NCI-H524 treated with DMSO at 0.1 percent for 48 hours (cell line): Measurements from ENCODE around the gene NRROS.
"Not testable (repeated sequence)": the region's sequence is repeated elsewhere in the genome, so short reads cannot be mapped to it uniquely, and the experiment has no call there.

Source experiments
- DNase-seq: peaks from one replicate; lab custom pipeline; 2025; lab: John Stamatoyannopoulos, UW

Gene NRROS

GRCh38 chr3:196624907-196625306 is 14.6 kb upstream of the NRROS start:
- no peak for DNase-seq

DNA sequence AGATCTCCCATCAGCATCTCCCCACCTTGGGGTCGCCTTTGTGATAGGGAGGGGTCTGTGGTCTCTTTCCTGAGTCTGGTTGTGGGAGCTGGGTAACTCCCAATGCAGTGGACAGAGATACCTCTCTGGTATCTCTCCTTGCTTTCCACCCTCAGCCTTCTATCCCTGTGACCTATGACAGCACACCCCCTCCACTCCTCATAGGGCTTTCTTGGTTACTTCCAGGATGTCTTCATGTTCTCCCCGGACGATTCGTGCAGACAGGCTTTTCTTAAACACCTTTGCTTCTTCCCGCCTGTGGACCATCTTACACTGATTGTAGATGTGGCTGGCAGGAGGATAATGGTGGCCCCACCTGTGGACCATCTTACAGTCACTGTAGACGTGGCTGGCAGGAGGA is 14.2 kb upstream of the NRROS start:
- no peak for DNase-seq

GRCh38 chr3:196627918-196628231 is 11.6 kb upstream of the NRROS start:
- no peak for DNase-seq

DNA sequence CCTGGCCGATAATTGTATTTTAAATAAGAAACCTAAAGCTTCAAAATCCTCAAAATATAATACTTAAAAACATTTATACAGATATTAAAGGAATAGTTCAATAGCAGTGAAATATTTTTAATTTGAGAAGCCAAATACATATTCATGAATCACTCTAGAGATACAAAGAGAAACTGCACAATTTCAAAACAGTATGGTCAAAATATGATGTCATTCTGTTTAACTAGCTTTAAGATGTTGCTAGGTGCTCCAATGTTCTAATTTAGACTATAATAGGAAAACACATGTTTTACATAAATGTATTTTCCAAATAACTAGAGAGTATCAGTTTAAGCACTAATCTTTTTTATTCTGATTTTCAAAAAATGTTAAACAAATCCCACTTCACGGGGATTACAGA is 10.3 kb upstream of the NRROS start:
- no peak for DNase-seq

GRCh38 chr3:196631682-196632045 is 7.8 kb upstream of the NRROS start:
- no peak for DNase-seq

- peak; percentile 77 for DNase-seq
Measured at GRCh38 chr3:196632046-196632751, 7.3 kb upstream of the NRROS start.

DNA sequence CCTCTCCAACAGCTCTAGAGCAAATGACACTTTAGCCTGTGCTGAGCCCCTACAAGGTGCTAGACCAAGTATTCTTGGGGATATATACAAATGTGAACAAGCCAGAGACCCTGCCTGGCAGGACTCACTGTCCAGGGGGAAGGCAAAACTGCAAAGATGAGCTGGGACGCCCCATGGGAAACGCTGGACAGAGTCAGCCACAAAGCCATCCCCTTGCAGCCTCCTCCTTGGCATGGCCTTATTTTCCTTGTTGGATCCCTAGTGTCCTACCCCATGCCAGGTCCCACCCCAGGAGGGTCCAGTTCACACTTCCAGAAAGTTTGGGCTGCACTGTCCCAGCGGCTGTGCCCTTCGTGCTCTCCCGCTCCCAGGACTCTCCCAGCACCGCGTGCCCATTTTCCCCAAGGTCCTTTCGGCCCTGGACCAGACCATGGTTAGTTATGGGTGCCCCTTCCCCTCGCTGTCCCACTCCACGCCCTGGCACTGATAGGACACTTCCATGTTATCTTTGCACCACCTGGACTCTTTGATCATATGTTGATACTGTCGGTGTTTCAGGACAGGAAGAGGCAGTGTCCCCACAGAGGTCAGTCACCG is 5.8 kb upstream of the NRROS start:
- no peak for DNase-seq

DNA sequence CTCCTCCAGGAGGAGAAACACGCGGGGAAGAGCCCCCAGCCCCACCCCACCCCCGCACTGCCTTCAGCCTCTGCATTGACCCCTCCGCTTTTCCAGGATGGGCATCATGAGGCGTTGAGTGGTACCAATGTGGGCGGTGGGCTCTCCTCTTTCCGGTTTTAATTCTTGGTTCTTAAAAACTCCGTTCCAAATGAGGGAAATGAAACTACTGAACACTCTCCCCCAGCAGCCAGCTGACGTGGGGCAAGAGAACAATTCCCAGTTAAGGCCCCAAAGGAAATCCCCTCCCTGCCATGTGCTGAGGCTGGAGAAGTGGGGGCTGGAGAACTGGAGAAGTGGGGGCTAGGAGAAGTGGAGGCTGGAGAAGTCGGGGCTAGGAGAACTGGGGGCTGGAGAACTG is 5.3 kb upstream of the NRROS start:
- DNase-seq, result no peak

DNA sequence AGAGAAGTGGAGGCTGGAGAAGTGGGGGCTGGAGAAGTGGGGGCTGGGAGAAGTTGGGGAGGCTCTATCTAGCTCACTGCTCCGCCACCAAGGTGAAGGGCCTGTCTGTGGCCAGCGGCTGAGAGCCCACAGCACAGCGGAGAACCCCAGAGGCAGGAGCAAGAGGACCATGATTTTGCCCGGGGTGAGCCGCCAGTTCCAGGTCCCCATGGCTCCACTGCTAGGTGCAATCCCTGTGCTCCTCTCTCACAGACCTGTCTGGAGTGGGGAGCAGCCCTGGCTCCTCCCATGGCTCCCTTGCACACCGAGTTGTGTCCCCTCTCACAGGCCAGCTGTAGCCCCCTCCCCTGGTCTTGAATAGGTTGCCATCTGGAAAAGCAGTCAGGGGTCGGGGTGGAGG is 4.7 kb upstream of the NRROS start:
- DNase-seq, result no peak

- no peak for DNase-seq
Measured at GRCh38 chr3:196636369-196637349, 2.8 kb upstream of the NRROS start.

- DNase-seq, result not testable (repeated sequence)
Measured at GRCh38 chr3:196637941-196638340, 1.6 kb upstream of the NRROS start.

- DNase-seq, result no peak
Measured at GRCh38 chr3:196638861-196639482, 522 bp upstream of the NRROS start.

GRCh38 chr3:196640297-196641018 is 964 bp downstream of the NRROS start:
- DNase-seq, result no peak

DNA sequence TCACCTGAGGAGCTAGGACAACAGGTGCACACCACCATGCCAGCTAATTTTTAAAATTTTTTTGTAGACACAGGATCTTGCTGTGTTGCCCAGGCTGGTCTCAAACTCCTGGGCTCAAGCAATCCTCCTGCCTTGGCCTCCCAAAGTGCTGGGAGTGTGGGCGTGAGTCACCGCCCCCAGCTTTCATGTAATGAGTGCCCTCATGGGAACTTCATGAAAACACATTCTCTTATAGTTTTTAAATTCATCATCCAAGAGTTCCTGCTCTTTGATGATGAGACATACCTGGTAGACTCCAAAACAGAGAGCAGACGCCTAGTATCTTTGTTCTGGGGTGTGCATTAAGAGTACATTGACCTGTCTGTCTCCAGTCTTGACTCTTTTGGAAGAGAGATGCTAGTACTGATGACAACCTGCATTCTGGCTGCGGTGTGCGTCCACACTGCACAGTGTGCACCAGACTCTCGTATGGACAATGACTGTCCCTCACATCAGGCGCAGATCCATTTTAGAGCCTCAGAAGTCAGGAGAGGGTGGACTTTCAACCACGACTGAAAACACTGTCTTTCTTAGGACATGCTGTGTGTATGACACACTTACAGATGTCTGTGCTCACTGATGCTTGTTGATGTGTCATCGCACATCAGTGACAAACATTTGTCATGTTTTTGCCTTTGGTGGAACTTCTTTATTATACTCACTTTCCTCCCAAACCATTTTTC is 2.0 kb downstream of the NRROS start:
- no peak for DNase-seq

- no peak for DNase-seq
Measured at GRCh38 chr3:196642434-196642833, 2.9 kb downstream of the NRROS start.

GRCh38 chr3:196643201-196643749 is 3.8 kb downstream of the NRROS start:
- no peak for DNase-seq

- DNase-seq, result no peak
Measured at GRCh38 chr3:196643761-196644160, 4.3 kb downstream of the NRROS start.

GRCh38 chr3:196645096-196645495 is 5.6 kb downstream of the NRROS start:
- no peak for DNase-seq

GRCh38 chr3:196645897-196646665 is 6.6 kb downstream of the NRROS start:
- no peak for DNase-seq

- DNase-seq, result no peak
Measured at GRCh38 chr3:196646666-196647216, 7.2 kb downstream of the NRROS start.
